Neutrophil (primary cell): Measurements from ENCODE around the gene KCNJ16.

Experiments
- H3K27ac ChIP-seq: fragments of 200-600 bp; sonication (generic); 2 replicates; pipeline ENCODE4 v1.5.1; 2016; ENCODE audit warnings: mild to moderate bottlenecking, moderate library complexity
- H3K27me3 ChIP-seq: fragments of 200-600 bp; sonication (generic); 2 replicates; pipeline ENCODE4 v1.6.0; 2016; ENCODE audit warnings: mild to moderate bottlenecking
- H3K36me3 ChIP-seq: fragments of 200-600 bp; sonication (generic); 2 replicates; pipeline ENCODE4 v1.5.1; 2017
- H3K4me1 ChIP-seq, 2 experiments: fragments of 200-600 bp in 1 of 2; sonication (generic) in 1 of 2; 1 replicate in 1 of 2; 2 replicates in 1 of 2; pipeline versions ENCODE4 v1.5.1 to v1.6.1; 2013 to 2016; ENCODE audit warnings: low read depth in 1 of 2, low read length in 1 of 2, mild to moderate bottlenecking in 1 of 2, moderate library complexity in 1 of 2; ENCODE audit not compliant: control insufficient read depth in 1 of 2, insufficient read depth in 1 of 2
- H3K4me3 ChIP-seq, 2 experiments: fragments of 200-600 bp in 1 of 2; sonication (generic) in 1 of 2; 1 replicate in 1 of 2; 2 replicates in 1 of 2; pipeline ENCODE4 v1.5.1; 2013 to 2016; ENCODE audit warnings: low read depth in 1 of 2, low read length in 1 of 2, mild to moderate bottlenecking in 1 of 2, moderate library complexity in 1 of 2
- H3K9me3 ChIP-seq: fragments of 200-600 bp; sonication (generic); 2 replicates; pipeline ENCODE4 v1.5.1; 2016
- CTCF ChIP-seq: fragments of 200-600 bp; sonication (generic); IDR thresholded peaks from 2 replicates; pipeline ENCODE4 v1.5.1; 2016; ENCODE audit warnings: antibody characterized with exemption

The KCNJ16 gene

GRCh38 chr17:70059071-70059470 lies 16.0 kb upstream of the KCNJ16 start:
- Histone ChIP-seq H3K36me3 (no peaks in the 10 kb centered on the region), H3K9me3 (no peaks in the 10 kb centered on the region), H3K4me1 (no peaks in the 10 kb centered on the region), H3K27me3 (no peaks in the 10 kb centered on the region), H3K27ac (no peak overlapping the region), H3K4me3 (no peak overlapping the region)
- TF ChIP-seq CTCF, result no peak

- no peaks in the 10 kb centered on the region for H3K9me3 ChIP-seq
- no peaks in the 10 kb centered on the region for H3K36me3 ChIP-seq
- TF ChIP-seq CTCF, result no peak
- no peaks in the 10 kb centered on the region for H3K27me3 ChIP-seq
- H3K4me3 ChIP-seq, result no peak overlapping the region
- H3K4me1 ChIP-seq, result no peaks in the 10 kb centered on the region
- no peak overlapping the region for H3K27ac ChIP-seq
Observed at GRCh38 chr17:70059649-70060048, 15.4 kb upstream of the KCNJ16 start.

- Histone ChIP-seq H3K9me3 (no peaks in the 10 kb centered on the region), H3K36me3 (no peaks in the 10 kb centered on the region), H3K27me3 (no peaks in the 10 kb centered on the region), H3K4me3 (no peak overlapping the region), H3K4me1 (no peaks in the 10 kb centered on the region), H3K27ac (no peak overlapping the region)
- no peak for TF ChIP-seq CTCF
Observed at GRCh38 chr17:70060415-70060814, 14.6 kb upstream of the KCNJ16 start.

- no peak for TF ChIP-seq CTCF
- Histone ChIP-seq H3K27me3 (no peaks in the 10 kb centered on the region), H3K9me3 (no peaks in the 10 kb centered on the region), H3K4me3 (no peak overlapping the region), H3K27ac (no peak overlapping the region), H3K4me1 (no peaks in the 10 kb centered on the region), H3K36me3 (no peaks in the 10 kb centered on the region)
Observed at GRCh38 chr17:70067134-70067533, 7.9 kb upstream of the KCNJ16 start.

- H3K4me3 ChIP-seq, result no peak overlapping the region
- H3K27ac ChIP-seq, result no peak overlapping the region
- no peaks in the 10 kb centered on the region for H3K36me3 ChIP-seq
- H3K9me3 ChIP-seq, result no peaks in the 10 kb centered on the region
- no peak for TF ChIP-seq CTCF
- H3K4me1 ChIP-seq, result no peaks in the 10 kb centered on the region
- no peaks in the 10 kb centered on the region for H3K27me3 ChIP-seq
Observed at GRCh38 chr17:70070305-70071027, 4.6 kb upstream of the KCNJ16 start.

- Histone ChIP-seq H3K9me3 (no peaks in the 10 kb centered on the region), H3K4me3 (no peak overlapping the region), H3K4me1 (no peaks in the 10 kb centered on the region), H3K27me3 (no peaks in the 10 kb centered on the region), H3K27ac (no peak overlapping the region), H3K36me3 (no peaks in the 10 kb centered on the region)
- TF ChIP-seq CTCF, result no peak
Observed at GRCh38 chr17:70071127-70071526, 3.9 kb upstream of the KCNJ16 start.
